Adrenal gland (tissue), 5 donors: ENCODE data around the gene KRTAP4-3.

Experiments used
- POLR2A ChIP-seq, 2 donors: fragments of 450-650 bp; IDR thresholded peaks; one replicate each; pipeline ENCODE4 v1.6.1; 2017; ENCODE audit warnings: antibody characterized with exemption in 2 of 2, mild to moderate bottlenecking in 2 of 2, moderate library complexity in 1 of 2
- TF ChIP-seq, protein P1 (sequence below), 6 experiments: fragments of 450-650 bp in 4 of 6; fragments of 200-600 bp in 2 of 6; sonication (generic) in 1 of 6; IDR thresholded peaks; 1 replicate in 5 of 6; 2 replicates in 1 of 6; pipeline versions ENCODE4 v1.5.1 to v1.8.0; 2016 to 2021; ENCODE audit warnings: antibody characterized with exemption in 6 of 6, mild to moderate bottlenecking in 2 of 6, moderate library complexity in 1 of 6
- donor health status: DM: no; HTN: no; CAD: no.

DNA sequence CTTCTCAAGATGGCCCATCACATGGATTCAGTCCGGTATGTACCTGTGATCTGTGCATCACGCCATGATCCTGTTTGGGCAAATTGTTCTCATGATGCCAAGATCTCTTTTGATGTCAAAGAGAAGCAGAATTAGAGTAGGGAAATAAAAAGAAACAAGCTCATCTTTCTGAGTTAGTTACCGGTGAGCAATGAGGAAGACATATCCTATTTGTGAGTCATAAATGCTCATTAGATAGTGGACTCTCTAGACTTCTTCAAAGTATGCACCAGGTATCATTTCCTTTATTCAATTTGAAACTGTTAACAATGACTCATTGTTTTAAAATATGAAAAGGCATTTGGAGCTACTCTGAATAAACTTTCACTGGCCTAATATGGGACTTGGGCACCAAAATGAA is 36.0 kb downstream of the KRTAP4-3 start:
- TF ChIP-seq, protein P1, sequence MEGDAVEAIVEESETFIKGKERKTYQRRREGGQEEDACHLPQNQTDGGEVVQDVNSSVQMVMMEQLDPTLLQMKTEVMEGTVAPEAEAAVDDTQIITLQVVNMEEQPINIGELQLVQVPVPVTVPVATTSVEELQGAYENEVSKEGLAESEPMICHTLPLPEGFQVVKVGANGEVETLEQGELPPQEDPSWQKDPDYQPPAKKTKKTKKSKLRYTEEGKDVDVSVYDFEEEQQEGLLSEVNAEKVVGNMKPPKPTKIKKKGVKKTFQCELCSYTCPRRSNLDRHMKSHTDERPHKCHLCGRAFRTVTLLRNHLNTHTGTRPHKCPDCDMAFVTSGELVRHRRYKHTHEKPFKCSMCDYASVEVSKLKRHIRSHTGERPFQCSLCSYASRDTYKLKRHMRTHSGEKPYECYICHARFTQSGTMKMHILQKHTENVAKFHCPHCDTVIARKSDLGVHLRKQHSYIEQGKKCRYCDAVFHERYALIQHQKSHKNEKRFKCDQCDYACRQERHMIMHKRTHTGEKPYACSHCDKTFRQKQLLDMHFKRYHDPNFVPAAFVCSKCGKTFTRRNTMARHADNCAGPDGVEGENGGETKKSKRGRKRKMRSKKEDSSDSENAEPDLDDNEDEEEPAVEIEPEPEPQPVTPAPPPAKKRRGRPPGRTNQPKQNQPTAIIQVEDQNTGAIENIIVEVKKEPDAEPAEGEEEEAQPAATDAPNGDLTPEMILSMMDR (IDR thresholded peaks at IDR 0.05): no peak
- TF ChIP-seq POLR2A (IDR thresholded peaks at IDR 0.05): no peak
